Measurements from ENCODE around the gene CDC14C.
"Not testable (repeated sequence)": the region's sequence is repeated elsewhere in the genome, so short reads cannot be mapped to it uniquely, and the experiment has no call there.

CDC14C gene

DNA sequence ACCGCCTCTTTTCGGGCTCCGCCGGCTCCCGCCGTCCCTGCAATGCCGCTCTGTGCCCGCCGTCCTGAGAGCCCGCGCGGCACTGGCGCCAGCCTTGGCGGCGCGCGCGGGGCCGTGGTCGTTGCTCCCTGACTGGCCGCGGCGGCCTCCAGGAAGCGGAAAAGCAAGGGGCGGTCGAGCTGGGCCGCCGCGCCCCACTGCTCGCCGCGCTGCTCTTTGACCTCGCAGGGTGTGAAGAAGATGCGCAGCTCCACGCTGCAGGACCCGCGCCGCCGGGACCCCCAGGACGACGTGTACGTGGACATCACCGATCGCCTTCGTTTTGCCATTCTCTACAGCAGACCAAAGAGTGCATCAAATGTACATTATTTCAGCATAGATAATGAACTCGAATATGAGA lies at the start of gene CDC14C:
CDC14C (plus strand) TSS at position 115 of the 400 bp plus-strand sequence; CDS start at position 241, 126 bp downstream.
- no peak for DNase-seq (ENCODE audit: low read depth)

DNA sequence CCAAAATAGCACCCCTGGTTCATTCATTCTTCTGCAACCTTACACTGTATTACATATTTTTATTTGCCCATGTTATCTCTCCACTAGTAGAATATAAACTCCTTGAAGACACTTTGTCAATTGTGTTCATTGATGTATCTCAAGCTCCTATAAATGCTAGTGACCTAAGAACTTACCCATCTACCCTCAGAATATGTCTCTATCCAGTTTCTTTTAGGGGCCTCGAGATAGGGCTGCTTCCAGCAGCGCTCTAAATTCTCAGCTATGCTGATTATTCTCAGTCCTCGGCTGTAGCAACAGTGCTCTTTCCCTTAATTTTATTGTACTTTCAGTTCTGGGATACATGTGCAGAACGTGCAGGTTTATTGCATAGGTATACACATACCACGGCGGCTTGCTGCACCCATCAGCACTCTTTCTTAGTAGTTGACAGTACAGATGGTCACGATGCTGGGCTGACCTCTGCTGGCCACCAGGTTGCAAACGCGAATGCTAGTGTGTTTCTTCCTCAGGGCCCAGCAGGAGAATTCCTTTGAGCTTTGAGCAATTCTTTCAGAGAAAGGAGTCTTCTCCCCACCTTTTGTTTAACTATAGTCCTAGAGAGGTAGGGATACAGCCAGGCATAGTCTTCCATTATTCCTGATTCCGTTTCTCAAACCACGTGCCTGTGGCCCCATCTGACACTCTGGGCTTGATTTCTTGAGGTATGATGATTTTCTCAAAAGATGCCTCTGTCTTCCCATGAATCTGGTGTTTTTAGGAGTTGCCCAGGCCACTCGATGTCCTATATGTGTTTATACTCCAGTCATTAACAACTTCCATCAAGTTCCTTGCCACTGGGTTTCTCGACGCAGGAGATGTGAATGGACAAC lies 49.1 kb upstream of the CDC14C start:
- no peak for DNase-seq (ENCODE audit: low read depth)

DNA sequence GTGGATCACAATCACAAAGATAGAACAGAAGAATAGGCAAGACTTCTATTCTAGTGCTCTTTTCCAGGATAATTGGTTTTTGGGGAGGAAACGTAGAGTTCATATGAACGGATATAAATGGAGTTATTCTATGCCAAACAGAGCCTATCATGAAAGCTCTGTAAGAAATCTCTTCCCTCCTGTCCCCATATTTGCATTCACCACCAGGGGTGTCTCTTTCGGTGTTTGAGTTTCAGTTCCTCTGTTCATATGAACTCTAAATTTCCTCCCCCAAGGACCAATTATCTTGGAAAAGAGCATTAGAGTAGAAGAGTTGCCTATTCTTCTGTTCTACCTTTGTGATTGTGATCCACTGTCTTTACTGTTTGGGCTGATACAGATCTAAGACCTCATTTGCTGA lies 48.3 kb upstream of the CDC14C start:
- DNase-seq (ENCODE audit: low read depth) = no peak

DNA sequence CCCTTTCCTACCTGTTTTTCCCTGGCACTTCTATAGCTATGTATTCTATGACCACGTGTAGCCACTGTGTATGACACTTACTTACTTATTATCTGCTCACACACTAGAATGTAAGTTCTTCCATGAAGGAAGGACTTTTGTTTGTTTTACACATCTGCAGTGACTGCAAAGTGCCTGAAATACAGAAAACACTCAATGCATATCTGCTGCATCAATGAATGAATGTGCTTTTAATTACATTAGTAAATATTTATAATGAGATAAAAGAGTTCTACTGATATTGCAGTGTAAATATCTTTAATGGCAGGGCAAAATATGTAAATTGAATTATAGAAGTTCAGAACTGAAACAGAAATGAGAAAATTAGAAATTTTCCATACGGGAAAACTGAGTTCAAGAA lies 43.5 kb upstream of the CDC14C start:
- no peak for DNase-seq (ENCODE audit: low read depth)

DNA sequence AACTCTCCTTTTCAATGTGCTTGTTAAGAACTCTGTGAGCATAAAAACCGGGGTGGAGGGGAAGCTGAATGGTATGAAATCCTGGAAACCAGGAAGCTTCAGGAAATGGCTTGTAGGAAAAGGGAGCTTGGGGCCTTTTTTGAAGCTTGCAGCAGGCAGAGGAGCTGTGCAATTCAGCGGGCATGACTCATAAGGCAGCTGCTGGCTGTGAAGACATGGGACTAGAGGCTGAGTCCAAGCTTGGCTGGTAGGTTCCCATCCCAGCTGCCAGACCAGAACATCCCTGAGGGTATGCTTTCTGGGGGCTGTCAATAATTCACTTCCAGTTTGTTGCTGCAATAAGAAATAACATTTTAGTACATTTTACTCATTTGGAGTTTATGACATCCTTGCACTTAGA lies 36.8 kb upstream of the CDC14C start:
- DNase-seq (ENCODE audit: low read depth) = no peak

DNA sequence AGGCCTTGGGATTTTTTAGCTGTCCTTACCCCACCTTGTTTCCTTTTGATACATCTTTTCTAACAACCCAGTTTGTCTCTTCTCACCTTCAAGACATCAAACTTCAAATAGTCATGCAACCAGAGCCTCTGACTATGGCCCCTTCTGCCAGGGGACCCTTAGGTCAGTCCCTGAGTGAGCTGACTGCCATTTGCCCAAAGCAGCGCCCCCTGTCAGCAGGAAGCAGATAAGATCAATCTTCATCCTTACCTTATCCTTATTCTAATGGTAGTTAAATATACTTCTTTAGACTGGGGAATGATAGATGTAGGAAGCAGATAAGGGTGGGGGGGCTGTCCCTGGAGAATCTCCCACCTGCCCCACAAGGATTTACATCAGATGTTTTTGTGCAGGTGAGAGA lies 29.8 kb upstream of the CDC14C start:
- no peak for DNase-seq (ENCODE audit: low read depth)

DNA sequence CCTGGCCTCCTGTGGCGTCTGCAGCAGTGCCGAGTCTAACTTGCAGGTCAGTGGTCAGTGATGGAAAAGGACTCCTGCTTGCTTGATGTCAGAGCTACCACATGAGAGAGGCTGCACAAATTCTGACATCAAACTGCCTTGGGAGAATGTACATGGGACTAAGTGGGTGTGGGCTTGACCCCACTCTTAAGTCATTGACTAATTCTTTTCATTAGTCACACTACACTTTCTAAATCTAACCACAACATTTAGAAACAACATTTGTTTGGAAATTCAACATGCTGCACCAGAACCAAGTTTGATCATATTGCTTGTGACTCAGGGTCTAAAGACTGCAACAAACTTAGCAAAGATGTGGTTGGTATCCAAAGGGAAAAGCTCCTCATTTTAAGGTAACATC lies 24.4 kb upstream of the CDC14C start:
- DNase-seq (ENCODE audit: low read depth) = no peak

DNA sequence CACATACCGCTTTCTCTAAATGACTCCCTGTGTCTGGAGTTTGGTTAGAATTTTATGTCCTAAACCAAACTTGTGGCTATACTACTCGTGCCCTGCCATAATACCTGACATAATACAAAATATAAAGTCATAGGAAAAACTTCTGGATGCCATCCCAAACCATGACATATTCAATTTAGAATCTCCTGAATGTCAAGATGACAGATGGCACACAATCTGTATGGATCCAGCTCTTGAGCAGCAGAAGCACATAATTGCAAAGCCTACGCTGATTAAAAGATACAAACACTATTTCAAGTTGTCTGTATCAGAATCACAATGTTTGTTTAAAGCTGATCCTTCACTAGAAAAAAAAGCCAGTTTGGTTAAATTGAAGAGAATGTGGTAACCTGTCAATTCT lies 22.4 kb upstream of the CDC14C start:
- no peak for DNase-seq (ENCODE audit: low read depth)

DNA sequence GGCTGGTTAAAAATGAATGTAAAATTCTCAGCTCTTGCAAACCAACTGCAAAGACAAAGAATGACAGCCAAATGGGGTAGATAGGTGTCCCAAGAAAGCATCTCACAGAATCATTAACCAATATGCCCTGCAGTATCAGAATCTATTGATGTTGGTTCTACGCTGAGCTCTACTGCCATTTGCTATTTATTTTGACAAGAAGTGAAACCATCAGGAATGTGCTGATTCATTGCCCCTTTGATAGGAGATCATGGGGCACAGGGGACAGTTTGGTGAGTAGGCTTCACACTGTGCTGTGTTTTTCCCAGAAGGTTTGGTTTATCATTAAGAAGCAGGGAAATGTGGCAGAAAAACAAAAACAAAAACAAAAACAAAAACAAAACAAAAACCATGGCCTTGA lies 19.4 kb upstream of the CDC14C start:
- no peak for DNase-seq (ENCODE audit: low read depth)

DNA sequence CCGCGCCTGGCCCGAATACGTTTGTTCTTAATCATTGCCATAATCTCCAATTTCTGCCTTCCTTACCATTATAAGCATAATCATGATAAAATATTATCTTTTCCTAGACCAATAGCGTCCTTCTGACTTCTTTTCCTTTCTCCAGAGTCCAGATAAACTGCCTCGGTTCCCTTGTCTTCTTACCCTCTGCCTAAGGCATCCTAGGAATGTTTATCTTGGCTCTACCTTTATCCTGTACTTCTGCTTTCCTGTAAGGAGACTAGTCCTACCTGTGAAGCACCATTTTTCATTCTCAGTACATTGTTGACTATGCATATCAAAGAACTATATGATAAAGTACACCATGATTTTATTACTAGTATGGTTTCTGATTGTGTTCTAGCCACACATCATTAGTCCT lies 18.7 kb upstream of the CDC14C start:
- not testable (repeated sequence) for DNase-seq (ENCODE audit: low read depth)

DNA sequence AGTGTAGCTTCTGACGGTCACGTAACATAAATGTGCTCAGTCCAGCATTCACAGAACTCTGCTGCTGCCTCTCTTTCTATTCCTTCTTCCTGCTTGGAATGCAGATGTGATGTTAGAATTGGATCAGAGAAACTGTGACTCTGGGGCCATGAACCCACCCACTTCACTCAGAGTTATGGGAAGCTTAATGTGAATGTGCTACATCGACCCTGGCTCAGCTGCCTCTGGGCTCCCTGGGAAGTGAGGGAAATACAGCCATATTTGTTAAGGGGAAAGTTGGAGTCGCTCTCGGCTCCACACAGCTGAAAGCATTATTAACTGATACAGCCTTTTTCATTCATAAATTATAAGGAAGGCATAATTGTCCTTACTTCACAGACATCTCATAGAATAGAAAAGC lies 14.5 kb upstream of the CDC14C start:
- not testable (repeated sequence) for DNase-seq (ENCODE audit: low read depth)

DNA sequence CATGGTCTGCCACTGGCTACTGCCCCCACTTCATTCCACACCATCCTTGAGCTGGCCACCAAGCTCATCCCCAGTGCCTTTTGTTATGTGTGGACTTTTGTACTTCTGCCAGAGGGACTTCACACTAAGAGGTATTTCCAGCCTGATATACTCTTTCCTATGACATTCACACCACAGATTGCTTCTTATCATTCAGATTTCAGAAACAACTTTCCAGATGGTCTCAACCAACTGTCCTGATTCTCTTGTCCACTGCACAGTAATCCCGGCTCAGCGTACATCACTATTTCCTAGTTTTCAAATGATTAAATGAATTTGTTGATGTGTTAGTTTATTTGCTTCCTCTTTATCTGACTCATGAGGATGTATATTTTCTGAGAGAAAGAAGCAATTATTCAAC lies 7.1 kb downstream of the CDC14C start:
- DNase-seq (ENCODE audit: low read depth) = no peak

DNA sequence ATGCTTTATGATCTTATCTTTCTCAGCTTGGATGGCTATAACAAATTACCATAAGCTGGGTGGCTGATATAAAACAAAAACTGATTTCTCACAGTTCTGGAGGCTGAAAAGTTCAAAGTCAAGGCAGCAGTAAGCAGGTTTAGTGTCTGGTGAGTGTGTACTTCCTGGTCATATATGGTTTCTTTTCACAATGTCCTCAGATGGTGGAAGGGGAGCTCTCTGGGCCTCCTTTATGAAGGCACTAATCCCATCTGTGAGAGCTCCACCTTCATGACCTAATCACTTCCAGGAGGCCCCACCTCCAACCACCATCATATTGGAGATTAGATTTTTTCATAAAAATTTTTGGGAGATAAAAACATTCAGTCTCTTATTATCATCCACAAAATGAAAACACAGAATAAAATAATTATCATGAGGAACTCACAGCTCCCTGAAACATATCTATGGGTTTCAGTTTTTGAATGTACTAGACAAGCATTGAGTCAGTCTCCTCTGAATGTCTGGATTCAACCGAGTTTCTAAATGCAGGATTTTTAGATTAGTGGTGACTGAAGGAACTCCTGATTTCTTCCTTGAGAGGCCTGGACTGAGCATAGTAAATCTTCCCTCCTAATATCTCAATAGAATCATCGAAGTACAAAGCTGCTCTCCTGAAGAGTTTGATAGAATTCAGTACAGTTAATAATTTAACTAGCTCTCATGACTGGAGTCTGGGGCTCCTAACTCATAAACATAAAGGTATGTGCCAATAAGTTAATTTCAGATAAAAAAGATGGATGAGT lies 8.0 kb downstream of the CDC14C start:
- no peak for DNase-seq (ENCODE audit: low read depth)

DNA sequence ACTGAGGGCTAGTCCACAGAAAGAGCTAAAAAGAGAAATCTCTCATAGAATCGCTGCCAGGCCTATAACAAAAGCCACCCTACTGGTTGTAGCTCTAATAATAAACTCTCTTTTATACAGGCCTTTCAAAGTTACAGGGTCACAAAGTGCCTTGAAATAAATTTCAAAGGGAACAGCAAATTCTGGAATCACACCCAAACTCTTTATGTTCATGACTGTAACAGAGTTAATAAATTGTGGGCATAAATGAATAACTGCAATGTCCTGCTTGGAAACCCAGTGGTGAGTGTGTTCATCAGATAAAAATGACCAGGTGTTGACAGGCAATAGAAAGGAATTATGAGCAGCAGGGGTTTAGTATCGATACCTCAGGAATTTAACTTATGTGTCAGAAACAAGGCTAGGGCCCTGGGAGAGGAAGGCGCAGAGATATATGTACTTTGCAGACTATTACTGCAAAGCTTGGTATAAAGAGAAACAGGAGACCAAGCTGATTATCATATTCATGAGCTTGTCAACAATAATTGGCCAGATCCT lies 9.3 kb downstream of the CDC14C start:
- DNase-seq (ENCODE audit: low read depth) = no peak

DNA sequence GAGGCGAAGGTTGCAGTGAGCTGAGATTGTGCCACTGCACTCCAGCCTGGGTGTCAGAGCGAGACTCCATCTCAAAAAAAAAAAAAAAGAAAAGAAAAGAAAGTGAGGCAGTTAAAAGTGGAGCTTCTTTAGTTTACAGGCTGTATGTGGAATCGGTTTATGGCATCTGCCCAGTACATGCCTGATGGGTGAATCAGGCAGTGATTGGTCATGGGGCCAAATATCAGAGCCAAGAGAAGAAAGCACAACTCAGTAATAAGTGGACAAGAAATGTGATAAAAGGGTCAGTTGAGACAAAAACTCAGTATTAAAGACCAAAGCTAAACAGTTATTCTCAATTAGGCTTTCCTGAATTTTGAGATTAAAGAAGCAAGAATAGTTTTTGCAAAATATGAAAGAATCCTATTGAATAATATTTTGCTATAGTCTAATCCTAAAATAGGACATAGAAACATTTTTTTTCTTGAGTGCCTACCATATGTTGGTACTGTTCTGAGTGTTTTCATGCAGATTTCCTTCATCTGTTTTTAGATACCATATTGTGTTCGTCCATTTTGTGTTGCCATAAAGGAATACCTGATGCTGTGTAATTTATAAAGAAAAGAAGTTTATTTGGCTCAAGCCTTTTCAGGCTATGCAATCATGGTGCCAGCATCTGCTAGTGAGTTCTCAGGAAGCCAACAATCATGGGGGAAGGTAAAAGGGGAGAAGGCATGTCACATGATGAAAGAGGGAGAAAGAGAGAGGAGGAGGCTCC lies 14.4 kb downstream of the CDC14C start:
- DNase-seq (ENCODE audit: low read depth) = no peak

DNA sequence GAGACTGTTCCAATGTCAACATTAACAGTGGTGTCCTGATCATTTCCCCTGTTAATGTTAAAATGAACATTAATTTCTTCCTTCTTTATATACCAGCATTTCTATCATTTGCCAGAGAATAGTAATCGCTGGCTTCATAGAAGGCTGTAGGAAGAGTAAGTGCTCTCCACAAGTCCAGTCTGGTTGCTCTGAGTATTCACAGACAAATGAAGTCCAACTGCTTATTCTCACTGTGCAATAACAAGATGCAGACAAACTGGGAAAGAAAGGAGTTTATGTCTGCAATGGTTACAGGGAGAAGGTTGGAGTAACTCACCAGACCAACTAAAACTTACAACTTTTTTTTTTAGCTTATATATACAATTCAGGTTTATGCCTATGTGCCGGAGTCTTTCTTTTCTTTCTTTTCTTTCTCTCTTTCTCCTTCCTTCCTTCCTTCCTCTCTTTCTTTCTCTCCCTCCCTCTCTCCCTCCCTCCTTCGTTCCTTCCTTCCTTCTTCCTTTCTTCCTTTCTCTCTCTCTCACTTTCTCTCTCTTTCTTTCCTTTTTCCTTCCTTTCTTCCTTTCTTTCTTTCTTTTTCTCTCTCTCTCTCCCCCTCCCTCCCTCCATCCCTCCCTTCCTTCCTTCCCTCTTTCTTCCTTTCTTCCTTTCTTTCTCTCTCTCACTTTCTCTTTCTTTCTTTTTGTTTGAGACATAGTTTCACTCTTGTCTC lies 19.1 kb downstream of the CDC14C start:
- DNase-seq (ENCODE audit: low read depth) = no peak

DNA sequence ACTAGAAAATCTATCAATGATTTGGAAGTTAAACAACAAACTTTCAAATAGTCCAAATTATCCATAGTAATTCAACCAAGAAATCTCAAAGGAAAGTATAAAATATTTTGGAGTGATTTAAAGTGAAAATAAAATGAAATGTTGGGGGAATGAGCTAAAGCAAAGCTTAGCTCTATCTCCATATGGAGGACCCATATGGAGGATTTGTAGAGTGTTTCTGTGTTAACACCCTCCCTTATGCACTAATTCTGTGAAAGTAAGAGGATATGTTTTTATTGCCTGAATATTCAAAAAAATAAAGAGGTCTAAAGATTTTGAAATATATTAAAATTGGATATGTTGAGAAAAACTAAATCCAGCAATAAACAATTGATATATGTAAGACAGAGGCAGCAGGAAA lies 31.6 kb downstream of the CDC14C start:
- DNase-seq (ENCODE audit: low read depth) = no peak

DNA sequence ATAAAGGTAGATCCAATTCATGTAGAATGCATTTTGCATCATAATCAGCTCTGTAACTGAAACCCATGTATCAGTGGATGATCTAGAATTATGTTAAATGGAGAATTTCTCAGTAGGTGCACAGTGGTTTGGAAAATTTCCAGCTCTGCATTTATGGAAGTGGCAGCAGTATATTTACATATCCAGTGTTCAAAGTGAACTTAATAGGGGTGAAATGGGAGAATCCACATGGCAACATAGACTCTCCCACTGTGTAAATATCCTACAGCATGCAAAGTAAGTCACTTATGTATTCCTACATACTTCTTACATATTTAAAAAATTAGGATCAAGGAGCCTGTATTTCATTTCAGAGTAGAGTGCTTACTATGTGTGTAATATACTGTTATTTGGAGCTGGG lies 35.3 kb downstream of the CDC14C start:
- no peak for DNase-seq (ENCODE audit: low read depth)

DNA sequence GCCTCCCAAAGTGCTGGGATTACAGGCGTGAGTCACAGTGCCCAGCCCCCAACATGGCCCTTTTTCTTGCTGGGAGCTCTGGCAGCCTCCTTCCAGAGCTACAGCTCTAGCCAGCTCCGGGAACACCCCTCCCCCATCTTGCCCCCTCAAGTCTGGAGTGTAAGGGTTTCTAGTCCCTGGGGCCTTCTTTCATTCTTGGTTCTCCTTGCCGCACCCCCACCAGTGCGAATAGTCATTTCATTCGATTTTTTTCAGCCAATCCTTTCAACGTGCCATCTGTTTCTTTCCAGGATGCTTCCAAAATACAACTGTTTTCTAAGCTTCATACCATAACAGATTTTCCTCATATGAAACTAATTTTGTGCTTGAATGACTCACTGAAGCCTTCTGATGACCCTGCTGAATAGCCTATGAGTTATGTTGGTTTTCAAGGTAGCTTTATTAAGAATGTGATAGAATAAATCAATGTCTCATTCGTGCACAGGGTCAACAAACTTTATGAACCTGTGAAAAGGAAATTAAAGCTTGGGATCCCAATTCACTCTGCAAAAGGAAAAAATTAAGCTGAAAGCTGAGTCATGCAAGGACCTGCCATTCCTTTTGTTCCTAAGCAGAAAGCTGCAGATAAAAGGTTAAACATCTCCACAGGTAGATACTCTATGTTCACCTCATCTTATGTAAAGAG lies 38.6 kb downstream of the CDC14C start:
- DNase-seq (ENCODE audit: low read depth) = no peak

DNA sequence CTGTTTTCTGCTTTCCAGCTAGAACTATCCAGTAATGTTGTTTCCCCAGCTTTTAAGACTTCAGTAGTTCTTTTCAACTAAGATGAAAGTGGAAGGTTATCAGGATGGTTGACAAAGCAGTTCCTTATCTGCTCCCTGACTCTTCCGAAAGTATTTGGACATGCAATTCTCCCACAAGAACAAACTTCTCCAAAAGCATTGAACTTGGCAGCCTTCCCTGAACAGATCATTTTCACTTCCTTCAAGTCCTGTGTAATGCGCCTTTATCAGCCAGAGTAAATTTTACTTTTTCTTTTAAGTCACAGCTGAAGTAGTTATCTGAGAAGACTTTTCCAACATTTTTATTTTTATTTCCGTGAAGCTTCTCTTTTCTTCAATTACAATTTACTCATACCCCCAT lies 39.7 kb downstream of the CDC14C start:
- DNase-seq (ENCODE audit: low read depth) = no peak

DNA sequence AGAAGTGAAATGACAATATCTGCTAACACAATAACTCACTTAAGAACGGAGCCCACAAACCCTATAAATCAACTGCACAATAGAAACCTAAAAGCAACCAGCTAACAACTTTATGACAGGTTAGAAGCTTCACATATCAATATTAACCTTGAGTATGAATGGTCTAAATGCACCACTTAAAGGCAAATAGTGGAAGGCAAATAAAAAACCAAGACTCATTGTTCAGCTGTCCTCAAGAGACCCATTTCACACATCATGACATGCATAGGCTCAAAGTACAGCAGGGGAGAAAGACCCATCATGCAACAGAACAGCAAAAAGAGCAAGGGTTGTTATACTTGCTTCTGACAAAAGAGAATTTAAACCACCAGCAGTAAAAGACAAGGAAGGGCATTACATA lies 46.8 kb downstream of the CDC14C start:
- no peak for DNase-seq (ENCODE audit: low read depth)
